ENCODE data around the gene PRKCA. TPM values are rescaled to one million over a fixed set of nuclear protein-coding genes. Genes with fewer than 3 reads are reported as not detected.

Gene PRKCA
- total RNA-seq, 4 donors from 2014 or later: 9.6 to 15.5 (median 11.1) TPM

DNA sequence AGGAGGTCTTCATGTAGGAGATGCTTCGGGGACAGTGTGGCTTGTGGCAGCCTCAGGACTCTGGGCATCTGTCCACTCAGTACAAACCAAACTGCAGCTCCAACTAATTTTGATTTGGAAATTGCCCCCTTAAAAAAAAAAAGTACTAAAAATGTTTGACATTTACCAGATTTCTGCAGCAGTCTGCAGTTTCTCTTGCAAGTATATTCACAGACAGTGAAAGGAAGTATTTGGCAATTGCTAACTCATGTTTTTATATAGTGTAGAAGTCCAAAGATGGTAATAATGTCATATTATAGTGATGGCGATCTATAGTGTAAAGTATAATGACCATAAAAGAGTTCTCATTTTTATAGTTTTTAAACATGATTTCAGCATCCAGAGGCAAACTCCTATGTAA is 218.6 kb downstream of the PRKCA start:
- DNase-seq (ENCODE audit: low spot score in 2 of 2): no peak
- intact Hi-C loops (cut with DNase I; ENCODE audit: low total_unique reads): no loop called here
- no peak overlapping the region for H3K4me3 ChIP-seq (ENCODE audit: low read depth, poor library complexity, severe bottlenecking)
- TF ChIP-seq POLR2A (IDR thresholded peaks at IDR 0.05): no peak
- TF ChIP-seq, protein P1, sequence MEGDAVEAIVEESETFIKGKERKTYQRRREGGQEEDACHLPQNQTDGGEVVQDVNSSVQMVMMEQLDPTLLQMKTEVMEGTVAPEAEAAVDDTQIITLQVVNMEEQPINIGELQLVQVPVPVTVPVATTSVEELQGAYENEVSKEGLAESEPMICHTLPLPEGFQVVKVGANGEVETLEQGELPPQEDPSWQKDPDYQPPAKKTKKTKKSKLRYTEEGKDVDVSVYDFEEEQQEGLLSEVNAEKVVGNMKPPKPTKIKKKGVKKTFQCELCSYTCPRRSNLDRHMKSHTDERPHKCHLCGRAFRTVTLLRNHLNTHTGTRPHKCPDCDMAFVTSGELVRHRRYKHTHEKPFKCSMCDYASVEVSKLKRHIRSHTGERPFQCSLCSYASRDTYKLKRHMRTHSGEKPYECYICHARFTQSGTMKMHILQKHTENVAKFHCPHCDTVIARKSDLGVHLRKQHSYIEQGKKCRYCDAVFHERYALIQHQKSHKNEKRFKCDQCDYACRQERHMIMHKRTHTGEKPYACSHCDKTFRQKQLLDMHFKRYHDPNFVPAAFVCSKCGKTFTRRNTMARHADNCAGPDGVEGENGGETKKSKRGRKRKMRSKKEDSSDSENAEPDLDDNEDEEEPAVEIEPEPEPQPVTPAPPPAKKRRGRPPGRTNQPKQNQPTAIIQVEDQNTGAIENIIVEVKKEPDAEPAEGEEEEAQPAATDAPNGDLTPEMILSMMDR (IDR thresholded peaks at IDR 0.05): no peak
- WGBS, 2 donors: 72 to 74% methylated on average over 2 of the region's 2 CpGs

DNA sequence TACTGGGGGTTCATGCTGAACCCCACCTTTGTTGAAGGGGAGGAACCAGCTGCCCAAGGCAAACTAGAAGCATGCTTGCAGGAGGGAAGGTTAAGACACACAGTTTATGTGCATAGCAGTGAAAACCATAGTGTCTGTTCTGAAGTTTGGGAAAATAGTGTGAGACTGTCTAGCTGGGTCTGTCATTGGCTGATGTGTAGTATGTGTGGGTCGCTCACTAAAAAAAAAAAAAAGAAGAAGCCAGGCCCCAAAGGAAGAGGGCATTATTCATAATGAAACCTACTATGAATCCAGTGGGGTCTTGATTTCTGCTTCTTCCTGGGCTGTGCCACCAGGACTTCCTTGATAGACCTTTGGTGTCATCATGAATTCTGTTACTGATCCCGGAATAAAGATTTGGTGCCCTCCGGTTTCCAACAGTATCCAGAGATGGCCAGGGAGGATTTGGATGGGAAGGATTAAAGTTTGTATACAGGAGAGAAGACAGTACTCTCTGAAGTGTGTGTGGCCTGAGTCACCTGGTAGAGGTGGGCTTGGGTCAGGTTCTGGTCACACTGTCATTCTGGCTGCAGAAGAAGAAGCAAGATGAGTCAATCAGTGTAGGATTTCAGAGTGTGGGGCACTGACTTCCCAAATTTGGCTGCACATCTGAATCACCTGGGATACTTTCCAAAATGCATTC is 220.3 kb downstream of the PRKCA start:
- WGBS, 2 donors: 91 to 94% methylated on average over 3 of the region's 3 CpGs
- H3K4me3 ChIP-seq (ENCODE audit: low read depth, poor library complexity, severe bottlenecking): no peak overlapping the region
- no peak for TF ChIP-seq POLR2A (IDR thresholded peaks at IDR 0.05)
- TF ChIP-seq, protein P1 (IDR thresholded peaks at IDR 0.05): no peak
- intact Hi-C loops (cut with DNase I; ENCODE audit: low total_unique reads): no loop called here
- DNase-seq (ENCODE audit: low spot score in 2 of 2): no peak

DNA sequence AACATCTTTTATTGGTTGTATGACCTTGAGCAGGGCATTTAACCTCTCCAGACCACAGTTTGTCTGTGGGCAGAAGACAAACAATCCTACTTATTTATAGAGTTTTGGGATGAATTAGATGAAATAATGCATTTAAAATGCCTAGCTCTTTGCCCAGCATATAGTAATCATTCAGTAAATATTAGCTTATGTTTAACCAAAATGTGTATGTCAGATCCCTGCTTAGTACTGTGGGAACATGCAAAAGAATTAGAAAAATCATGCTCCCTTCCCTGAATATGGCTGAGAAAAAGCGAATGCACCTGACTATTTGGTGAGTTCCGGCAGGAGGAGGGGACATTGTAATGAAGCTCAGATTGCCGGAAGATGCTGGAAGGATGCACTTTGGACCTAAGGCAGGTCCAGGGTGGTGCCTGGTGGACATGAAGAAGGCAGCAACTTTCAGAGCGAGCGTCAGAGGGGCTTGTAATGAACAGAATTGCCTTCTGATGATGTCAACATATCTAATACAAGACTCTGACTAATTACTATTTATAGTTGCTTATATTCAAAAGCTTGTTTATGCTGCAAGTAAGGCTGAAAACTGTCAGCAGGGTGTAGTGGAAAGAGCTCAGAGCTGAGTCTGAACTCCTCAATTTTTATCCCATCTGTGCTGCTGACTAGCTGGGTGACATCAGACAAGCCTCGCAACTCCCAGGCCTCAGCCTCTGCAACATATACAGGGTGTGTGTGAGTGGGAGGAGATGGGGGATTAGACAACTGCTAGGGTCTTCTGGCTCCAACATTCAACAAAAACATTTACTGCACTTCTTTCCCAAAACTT is 221.2 kb downstream of the PRKCA start:
- TF ChIP-seq, protein P1 (IDR thresholded peaks at IDR 0.05): no peak
- TF ChIP-seq POLR2A (IDR thresholded peaks at IDR 0.05): no peak
- DNase-seq (ENCODE audit: low spot score in 2 of 2): no peak
- 79 to 85% methylated on average over 6 of the region's 6 CpGs for WGBS, 2 donors
- no peak overlapping the region for H3K4me3 ChIP-seq (ENCODE audit: low read depth, poor library complexity, severe bottlenecking)
- intact Hi-C loops (cut with DNase I; ENCODE audit: low total_unique reads): no loop called here

DNA sequence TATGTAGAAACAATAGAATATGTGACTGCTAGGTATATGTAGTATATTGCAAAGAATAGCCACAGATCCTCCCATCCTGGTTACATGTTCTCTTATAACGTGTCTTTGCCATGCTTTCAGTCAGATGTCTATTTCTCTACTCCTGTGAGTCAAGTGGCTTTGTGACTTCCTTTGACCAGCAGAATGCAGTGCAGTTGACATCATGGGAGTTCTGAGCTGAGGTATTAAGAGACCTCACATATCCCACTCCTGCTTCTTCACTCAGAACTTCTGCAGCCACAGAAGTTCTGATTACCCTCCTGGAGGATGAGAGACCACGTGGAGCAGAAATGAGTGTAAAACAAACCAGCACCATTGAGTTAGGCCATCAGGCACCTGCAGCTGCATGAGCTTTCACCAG is 222.5 kb downstream of the PRKCA start:
- WGBS, 2 donors: 87 to 92% methylated on average over 2 of the region's 2 CpGs
- intact Hi-C loops (cut with DNase I; ENCODE audit: low total_unique reads): no loop called here
- no peak for TF ChIP-seq POLR2A (IDR thresholded peaks at IDR 0.05)
- TF ChIP-seq, protein P1 (IDR thresholded peaks at IDR 0.05): no peak
- H3K4me3 ChIP-seq (ENCODE audit: low read depth, poor library complexity, severe bottlenecking): no peak overlapping the region
- no peak for DNase-seq (ENCODE audit: low spot score in 2 of 2)

DNA sequence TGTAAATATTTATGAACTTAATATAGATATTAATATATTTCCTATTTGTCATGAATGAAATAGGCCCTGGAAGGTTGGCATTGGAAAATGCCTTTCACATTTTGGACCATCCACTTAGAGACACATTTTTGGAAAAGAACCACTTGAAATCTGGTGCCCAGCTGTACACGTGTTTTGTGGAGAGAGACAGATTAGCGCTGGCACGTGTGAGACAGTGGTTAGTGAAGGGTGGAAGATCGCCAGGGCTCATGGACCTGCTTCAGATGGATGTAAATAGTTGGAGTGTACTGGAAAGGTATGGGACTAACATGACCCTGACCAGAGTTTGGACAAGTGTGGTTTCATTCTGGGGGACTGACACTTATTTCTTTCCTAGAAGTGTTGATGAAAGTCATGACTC is 222.9 kb downstream of the PRKCA start:
- no peak for TF ChIP-seq POLR2A (IDR thresholded peaks at IDR 0.05)
- TF ChIP-seq, protein P1 (IDR thresholded peaks at IDR 0.05): no peak
- intact Hi-C loops (cut with DNase I; ENCODE audit: low total_unique reads): no loop called here
- 49 to 76% methylated on average over 4 of the region's 4 CpGs for WGBS, 2 donors
- no peak overlapping the region for H3K4me3 ChIP-seq (ENCODE audit: low read depth, poor library complexity, severe bottlenecking)
- no peak for DNase-seq (ENCODE audit: low spot score in 2 of 2)
